AG04449 (cell line): Measurements from ENCODE around the gene TUSC2.
"Not testable (repeated sequence)": the region's sequence is repeated elsewhere in the genome, so short reads cannot be mapped to it uniquely, and the experiment has no call there.

Source experiments
- CTCF ChIA-PET: fragments of 350-600 bp; formaldehyde crosslinking; extraction: SDS; loops from one replicate; lab custom pipeline; 2021; ENCODE audit warnings: antibody characterized with exemption; lab: Yijun Ruan, JAX
- POLR2A ChIA-PET: fragments of 400-600, 350-600 bp; formaldehyde crosslinking; extraction: SDS; loops from one replicate; lab custom pipeline; 2020; ENCODE audit warnings: antibody characterized with exemption, inconsistent platforms; lab: Yijun Ruan, JAX
- DNase-seq: peaks from one replicate; pipeline ENCODE4 v3.0.0-alpha.2; 2010; ENCODE audit warnings: low read depth, low spot score
- H3K4me3 ChIP-seq: 2 replicates; pipeline ENCODE4 v1.5.1; 2011; ENCODE audit warnings: low read depth, mild to moderate bottlenecking, control low read depth, low read length
- TF ChIP-seq, protein P1 (sequence below): IDR thresholded peaks from one replicate; pipeline ENCODE4 v1.5.1; 2011; ENCODE audit warnings: mild to moderate bottlenecking, moderate library complexity, low read length, control low read depth, inconsistent platforms; ENCODE audit not compliant: insufficient read depth; ENCODE audit errors: missing control alignments

The TUSC2 gene

DNA sequence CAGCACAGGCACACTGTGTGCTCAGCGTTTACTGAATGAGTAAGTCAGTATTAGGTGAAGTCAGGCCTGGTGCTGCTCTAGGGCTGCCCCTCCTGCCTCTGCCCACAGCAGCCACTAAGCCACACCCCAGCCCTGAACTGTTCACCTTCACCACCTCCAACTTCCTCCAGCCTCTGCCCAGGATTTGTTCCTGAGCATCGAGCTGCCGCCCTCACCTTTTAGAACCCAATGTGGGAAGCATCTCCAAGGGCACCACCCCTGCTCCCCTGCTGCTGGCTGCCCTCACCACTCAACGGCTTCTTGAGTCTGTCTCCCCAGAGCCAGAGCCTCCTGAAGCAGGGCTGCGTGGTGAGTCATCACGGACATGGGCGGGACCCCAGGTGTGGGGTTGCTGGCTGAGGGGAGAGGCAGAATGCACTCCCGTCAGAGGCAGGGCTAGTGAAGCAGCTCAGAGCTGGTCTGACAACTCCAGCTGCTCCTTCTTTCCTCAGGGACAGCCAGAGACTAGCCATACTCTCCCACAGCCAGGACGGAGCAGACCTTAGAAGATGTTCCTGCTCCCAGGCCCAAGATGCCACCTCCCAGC lies 11.3 kb downstream of the TUSC2 start:
- no peak overlapping the region for H3K4me3 ChIP-seq
- POLR2A ChIA-PET = interaction anchor here (1.2 kb wide), 1 partner anchor 18 kb away, joined by 6 read pairs; the partner anchor contains the start of genes HYAL3 and NAA80
- CTCF ChIA-PET = interaction anchor here (1.0 to 2.1 kb wide), 2 partner anchors 42 to 123 kb away, joined by 3 to 7 read pairs; no protein-coding TSS in a partner anchor
- DNase-seq = no peak
- TF ChIP-seq, protein P1, sequence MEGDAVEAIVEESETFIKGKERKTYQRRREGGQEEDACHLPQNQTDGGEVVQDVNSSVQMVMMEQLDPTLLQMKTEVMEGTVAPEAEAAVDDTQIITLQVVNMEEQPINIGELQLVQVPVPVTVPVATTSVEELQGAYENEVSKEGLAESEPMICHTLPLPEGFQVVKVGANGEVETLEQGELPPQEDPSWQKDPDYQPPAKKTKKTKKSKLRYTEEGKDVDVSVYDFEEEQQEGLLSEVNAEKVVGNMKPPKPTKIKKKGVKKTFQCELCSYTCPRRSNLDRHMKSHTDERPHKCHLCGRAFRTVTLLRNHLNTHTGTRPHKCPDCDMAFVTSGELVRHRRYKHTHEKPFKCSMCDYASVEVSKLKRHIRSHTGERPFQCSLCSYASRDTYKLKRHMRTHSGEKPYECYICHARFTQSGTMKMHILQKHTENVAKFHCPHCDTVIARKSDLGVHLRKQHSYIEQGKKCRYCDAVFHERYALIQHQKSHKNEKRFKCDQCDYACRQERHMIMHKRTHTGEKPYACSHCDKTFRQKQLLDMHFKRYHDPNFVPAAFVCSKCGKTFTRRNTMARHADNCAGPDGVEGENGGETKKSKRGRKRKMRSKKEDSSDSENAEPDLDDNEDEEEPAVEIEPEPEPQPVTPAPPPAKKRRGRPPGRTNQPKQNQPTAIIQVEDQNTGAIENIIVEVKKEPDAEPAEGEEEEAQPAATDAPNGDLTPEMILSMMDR = no peak

DNA sequence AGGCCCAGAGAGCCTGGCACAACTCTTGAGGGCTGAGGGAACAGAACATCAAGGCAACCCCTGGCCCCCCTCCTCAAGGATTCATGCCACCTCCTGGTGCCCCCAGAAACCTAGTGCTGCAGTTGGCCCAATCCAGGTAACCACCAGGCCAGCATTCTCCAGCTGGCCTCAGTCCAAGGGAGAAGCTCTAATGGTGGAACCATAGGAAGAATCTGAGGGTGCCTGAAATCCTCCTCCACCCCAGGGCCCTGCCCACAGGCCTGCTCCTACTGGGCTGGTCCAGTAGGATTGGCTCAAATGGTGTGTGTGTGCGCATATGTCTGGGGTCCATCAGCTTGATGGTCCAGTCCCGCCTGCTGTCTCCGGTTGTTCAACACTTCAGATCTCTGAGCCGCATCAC lies 13.2 kb downstream of the TUSC2 start:
- CTCF ChIA-PET = interaction anchor here (1.0 to 3.7 kb wide), 7 partner anchors 9 to 122 kb away, joined by 3 to 20 read pairs (median 4); partner anchors contain the start of genes HYAL2, HYAL3 and NAA80
- POLR2A ChIA-PET = interaction anchor here (1.7 kb wide), 1 partner anchor 15 kb away, joined by 5 read pairs; the partner anchor contains the start of genes HYAL3 and NAA80
- no peak overlapping the region for H3K4me3 ChIP-seq
- TF ChIP-seq, protein P1 = no peak
- DNase-seq = no peak

DNA sequence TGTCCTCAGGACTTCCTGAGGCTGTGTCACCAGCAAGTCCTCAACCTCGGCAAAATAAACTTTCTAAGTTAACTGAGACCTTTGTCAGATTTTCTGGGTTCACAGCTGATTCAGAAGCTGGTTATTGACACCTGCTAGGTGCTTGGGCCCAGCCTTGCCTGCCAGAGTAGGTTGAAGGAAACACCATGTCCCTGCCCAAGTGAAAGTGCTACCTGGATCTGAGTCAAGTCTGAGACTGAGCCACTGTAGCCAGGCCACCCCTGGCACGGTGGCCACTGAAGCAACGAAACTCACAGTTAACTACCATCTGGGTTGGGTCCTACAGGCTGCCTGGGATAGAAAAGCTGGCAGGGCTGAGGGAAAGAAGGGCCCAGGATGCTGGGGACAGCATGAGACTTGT lies 13.7 kb downstream of the TUSC2 start:
- DNase-seq = no peak
- H3K4me3 ChIP-seq = no peak overlapping the region
- CTCF ChIA-PET = interaction anchor here (1.1 to 3.7 kb wide), 6 partner anchors 9 to 122 kb away, joined by 3 to 20 read pairs (median 4); partner anchors contain the start of genes HYAL2, HYAL3 and NAA80
- TF ChIP-seq, protein P1 = no peak
- POLR2A ChIA-PET = interaction anchor here (1.7 kb wide), 1 partner anchor 15 kb away, joined by 5 read pairs; the partner anchor contains the start of genes HYAL3 and NAA80

DNA sequence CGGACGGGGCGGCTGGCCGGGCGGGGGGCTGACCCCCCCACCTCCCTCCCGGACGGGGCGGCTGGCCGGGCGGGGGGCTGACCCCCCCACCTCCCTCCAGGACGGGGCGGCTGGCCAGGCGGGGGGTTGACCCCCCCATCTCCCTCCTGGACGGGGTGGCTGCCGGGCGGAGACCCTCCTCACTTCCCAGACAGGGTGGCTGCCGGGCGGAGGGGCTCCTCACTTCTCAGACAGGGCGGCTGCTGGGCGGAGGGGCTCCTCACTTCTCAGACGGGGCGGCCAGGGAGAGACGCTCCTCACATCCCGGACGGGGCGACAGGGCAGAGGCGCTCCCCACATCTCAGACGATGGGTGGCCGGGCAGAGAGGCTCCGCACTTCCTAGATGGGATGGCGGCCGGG lies 16.0 kb downstream of the TUSC2 start:
- DNase-seq, POLR2A ChIA-PET, CTCF ChIA-PET, H3K4me3 ChIP-seq: not testable (repeated sequence)

DNA sequence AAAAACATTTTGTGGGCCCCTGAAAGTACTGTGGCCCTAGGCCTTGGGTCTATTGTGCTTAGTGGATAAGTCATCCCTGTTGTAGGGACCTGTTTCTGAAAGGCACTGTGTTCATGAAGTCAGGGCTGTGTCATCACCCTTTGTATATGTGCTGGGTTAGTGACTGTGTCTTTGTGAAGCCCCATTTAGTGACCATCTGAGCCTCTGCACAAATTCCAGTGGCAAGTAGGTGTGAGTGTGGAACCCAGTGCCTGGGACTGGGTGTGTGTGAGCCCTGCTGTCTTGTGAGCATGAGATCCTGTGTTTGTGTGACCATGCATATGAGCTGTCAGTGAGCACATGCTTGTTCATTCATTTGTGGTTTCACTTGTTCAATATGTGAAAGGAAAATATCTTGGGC lies 23.4 kb downstream of the TUSC2 start:
- DNase-seq = no peak
- POLR2A ChIA-PET = no interaction called here

DNA sequence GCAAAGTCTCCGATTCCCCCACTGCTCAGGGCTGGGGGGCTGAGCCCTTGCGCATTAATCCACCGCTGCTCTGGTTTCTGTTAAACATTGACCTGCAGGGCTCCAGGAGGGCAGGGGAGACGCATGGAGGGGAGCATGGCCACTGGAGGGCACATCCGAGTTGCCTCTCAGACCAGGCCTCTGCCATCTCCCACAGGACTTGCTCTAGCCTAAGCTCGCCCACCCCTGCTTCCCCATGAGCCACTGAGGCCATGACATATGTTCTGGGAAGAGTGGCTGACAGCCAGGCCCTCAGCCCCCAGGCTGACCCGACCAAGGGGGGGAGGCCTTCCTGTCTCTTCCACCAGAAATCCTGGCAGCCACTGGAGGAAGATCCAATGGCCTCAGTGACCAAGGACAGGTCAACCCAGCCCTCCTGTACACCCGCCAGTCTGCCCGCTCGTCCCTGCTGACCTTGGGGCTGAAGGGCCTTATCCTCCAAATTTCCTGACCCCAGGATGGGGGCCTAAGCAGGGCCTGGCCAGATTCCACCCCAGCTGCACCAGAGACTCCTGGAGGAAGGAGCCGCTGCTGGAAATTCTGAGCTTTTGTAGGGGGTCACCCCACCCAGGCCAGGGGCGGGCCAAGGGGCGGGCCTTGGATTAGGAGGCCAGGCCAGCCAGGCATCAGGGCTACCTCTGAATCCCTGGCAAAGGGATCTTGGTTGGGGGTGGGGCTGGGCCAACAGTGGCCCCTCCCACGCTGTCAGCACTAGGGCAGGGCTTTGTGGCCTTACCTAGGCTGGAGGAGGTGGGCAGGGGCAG lies 24.8 kb downstream of the TUSC2 start, which contains the start of gene HYAL1:
TSS of gene HYAL1 (minus strand) at position 562 of the 803 bp plus-strand sequence. CDS start 618 bp downstream, outside the sequence.
- no peak within 1 kb of the TSS for H3K4me3 ChIP-seq
- CTCF ChIA-PET = interaction anchor here (1.3 to 1.6 kb wide), 2 partner anchors 12 to 21 kb away, joined by 3 to 4 read pairs; no protein-coding TSS in a partner anchor
- DNase-seq = no peak
- POLR2A ChIA-PET = no interaction called here
- TF ChIP-seq, protein P1 = no peak

More for the DNA sequence above, 23.4 kb downstream of the TUSC2 start:
- H3K4me3 ChIP-seq = no peak overlapping the region
- TF ChIP-seq, protein P1 = no peak
- CTCF ChIA-PET = no interaction called here
